ENCODE results near the gene EEF1B2. TPM values are rescaled to one million over a fixed set of nuclear protein-coding genes. Genes with fewer than 3 reads are reported as not detected.

Gene EEF1B2
- total and polyA plus RNA-seq, 2 of the 8 experiments (the other 6 are each of a cell fraction or from before 2014, with no cell fraction given), result 504 to 679 TPM

DNA sequence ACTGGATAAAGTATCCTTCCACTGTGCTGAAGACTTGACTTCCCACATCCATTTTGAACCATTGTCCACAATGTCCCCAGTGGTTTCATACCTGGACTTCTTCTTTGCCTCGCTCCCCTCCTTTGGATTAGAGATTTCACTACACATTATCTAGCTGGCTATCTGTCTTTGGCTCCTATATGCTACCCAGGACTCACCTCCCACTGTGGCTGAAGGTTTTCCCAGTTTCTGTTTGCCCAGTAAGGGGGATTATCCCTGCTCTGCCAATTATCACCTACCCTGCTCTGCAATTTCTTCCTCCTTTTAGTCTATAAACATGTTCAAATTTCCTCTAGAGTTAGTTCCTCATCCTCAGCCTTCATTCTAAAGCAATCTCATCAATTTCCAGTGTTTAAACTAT, 9.5 kb upstream of the EEF1B2 start (continued):
- TF ChIP-seq JUN (IDR thresholded peaks at IDR 0.05; ENCODE audit: low read depth, low read length), result no peak

All from H1 (cell line).